Breast epithelium (tissue), 3 donors: ENCODE results near the gene TARP.

ENCODE experiments used
- CTCF ChIP-seq, 3 donors: fragments of 450-650 bp; IDR thresholded peaks; one replicate each; pipeline ENCODE4 v1.5.1; 2016 to 2017; ENCODE audit warnings: antibody characterized with exemption in 3 of 3, mild to moderate bottlenecking in 3 of 3, moderate library complexity in 3 of 3
- POLR2A ChIP-seq: fragments of 450-650 bp; IDR thresholded peaks from one replicate; pipeline ENCODE4 v1.6.1; 2016; ENCODE audit warnings: antibody characterized with exemption, mild to moderate bottlenecking, moderate library complexity

- TF ChIP-seq CTCF (IDR thresholded peaks at IDR 0.05) = no peak
- no peak for TF ChIP-seq POLR2A
Measured at GRCh38 chr7:38321050-38321449, 47.6 kb upstream of the TARP start.
